Stimulated activated CD8-positive, alpha-beta memory T cell treated with anti-CD3 and anti-CD28 coated beads, Interleukin-12 subunit alpha, Interleukin-12 subunit beta, amount 100 ng/mL, for 24 hours (primary cell): ENCODE data around the gene SEPTIN2.
"Not testable (repeated sequence)": the region's sequence is repeated elsewhere in the genome, so short reads cannot be mapped to it uniquely, and the experiment has no call there.

Experiments
- DNase-seq: peaks from one replicate; pipeline ENCODE4 v3.0.0-alpha.2; 2020; ENCODE audit errors: extremely low read depth

The SEPTIN2 gene

DNA sequence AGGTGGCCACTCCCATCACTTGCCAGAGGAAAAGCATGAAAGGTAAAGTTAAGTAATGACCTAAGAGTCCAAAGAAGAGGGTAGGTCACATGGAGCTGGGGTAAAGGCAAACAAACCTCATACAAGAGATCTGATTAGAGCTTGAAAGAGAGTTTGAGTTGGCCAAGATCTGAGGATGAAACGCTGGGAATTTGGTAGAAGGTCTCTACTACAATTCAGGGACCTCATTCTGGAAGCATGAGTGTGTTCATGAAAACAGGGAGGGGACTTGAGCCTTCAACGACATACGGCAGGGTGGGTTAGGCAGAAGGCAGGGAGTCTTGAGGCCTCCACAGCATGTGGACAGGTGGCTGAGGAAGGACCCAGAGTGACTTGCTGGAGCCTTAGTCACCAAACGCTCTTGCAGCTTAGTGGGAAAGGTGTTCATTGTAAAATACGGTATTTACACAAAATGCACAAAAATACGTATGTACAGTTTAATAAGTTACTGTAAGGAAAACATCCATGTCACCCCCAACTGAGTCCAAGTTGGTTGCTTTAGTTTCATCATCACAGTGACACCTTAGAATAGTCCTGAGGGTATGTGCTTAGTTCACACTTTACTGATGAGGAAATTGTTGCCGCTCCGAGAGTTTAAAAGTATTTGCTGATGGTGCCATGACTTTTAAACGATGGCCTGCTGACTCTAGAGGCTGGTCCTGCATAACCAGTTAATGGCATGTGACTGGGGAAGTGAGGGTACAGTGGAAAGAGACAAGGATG, 35.3 kb downstream of the SEPTIN2 start:
- DNase-seq, result no peak

DNA sequence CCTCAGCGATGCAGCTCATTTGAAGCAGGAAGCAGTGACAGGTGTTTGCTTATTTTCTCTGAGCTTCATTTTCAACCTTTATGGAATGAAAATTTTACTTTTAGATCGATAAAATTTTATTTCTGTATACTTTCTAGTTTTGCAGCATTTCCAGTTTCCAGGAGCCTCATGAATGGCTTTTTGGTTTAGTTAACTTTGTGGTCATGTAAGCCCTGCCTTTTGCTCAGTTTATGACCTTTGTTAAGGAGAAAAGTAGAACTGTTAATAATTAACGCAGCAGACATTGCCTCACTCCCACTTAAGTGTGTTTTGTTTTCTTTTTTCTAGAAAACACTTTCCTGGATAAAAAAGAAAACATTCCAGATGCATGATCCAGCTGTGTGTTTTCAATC, 35.9 kb downstream of the SEPTIN2 start:
- no peak for DNase-seq

DNA sequence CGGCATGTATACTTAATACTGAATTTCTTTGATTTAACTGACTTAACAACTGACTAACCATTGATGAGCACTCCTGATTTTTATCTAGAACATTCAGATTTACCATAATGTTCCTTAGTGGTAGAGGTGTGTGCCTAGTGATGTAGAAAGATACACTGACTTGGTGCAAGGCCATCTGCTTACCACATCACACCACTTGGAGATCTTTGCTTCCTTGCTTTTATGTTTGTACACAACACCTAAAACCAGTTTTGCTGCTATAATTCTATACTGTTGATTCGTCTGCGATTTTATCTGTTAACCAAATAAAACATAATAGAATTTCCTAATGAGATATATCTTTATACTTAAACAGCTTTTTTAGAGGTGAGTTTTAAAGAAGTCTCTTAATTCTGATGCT, 36.5 kb downstream of the SEPTIN2 start:
- no peak for DNase-seq

DNA sequence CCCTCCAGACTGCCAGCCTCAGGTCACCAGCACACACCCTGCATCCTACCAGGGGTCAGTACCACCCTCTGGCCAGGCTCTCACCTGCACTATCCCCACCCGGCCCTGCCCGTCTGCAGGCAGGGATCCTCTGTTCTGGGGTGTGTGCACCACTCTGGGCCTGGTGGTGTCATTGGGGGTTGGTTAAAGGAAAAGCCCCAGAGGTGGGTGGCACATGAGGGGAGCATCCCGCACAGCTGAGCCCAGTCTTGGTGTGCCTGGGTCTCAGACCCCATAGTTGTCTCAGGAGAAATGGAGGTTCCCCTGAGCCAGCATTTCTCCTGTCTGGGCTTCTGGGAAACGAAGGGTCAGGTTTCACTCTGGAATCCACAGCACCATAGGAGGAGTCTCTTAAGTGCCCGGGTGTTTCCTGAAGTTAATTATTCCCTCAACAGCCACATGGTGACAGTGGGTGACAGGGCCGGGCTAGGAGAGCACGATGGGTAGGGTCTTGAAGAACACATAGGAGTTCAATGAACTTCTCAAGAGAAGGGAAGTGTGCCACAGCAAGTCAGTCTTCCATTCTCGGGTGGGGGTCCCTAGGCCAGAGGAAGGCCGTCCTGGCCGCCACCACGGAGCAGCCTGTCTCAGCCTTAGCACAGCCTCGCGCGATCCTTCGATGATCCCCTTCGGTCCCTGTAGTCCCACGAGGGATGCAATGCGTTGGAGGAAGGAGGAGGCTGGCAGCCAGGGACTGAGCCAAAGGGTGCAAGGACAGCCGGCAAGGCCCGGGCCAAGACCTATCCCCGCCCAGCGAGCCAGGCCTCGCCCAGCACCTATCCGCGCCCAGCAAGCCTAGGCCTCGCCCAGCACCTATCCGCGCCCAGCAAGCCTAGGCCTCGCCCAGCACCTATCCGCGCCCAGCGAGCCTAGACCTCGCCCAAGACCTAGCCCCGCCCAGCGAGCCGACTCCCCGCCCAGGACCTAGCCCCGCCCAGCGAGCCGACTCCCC, 39.2 kb downstream of the SEPTIN2 start:
- peak; percentile 33 for DNase-seq

DNA sequence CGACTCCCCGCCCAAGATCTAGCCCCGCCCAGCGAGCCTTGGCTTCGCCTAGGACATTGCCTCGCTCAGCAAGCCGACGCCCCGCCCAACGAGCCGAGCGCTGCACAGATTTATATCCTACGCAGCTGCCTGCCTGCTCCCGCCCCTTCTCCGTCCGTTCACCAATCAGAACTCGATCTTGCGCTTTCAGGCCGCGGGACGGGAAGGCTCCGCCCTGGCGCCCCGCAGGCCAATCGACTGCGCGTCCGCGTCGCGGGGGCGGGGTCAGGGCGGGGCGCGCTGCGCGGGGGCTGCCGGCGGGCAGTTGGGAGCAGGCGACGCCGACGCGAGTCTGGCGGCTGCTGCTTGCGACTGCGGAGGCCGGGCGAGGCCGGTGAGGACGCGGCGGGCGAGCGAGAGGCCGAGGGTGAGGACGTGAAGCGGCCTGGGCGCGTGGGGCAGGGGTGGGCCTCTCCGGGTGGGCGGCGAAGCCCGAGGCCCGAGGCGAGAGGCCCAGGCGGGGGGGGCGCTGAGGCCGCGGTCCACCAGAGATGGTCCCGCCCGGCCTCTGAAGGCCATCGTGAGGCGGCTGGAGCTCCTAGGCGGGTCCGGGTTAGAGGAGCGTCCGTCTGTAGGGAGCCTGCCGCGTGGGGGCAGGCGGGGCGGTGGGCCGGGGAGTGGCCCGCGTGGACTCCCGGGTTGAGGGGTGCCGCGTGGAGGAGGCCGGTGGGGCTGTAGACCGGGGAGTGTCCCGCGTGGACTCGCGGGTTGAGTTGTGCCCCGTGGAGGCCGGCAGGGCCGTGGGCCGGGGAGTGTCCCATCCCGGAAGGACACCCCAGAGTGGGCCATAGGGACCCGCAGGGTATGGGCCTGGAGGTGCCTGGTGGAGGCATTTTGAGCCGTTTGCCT, 40.5 kb downstream of the SEPTIN2 start, which contains the start of gene FARP2:
Gene FARP2, plus strand, starts transcription at position 303 of the 888 bp plus-strand sequence. CDS start 16,823 bp downstream, outside the sequence.
- DNase-seq, result peak; percentile 96

DNA sequence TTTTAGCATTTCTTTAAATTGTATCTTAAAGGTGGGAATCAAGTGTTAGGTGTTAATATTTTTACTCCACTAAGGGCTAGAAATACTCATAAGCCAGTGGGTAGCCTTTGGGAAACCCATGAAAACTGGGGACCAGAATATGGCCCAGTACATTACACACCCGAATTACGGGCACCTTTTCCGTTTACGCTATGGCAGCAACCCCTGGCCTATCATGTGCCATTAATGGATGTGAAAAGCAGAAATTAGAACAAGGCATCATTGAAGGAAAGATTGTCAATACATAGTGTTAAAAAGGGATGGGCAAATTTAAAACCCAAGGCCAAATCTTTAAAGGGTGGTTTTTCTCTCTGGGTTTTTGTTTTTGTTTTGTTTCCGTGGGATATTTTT, 41.1 kb downstream of the SEPTIN2 start:
- no peak for DNase-seq

DNA sequence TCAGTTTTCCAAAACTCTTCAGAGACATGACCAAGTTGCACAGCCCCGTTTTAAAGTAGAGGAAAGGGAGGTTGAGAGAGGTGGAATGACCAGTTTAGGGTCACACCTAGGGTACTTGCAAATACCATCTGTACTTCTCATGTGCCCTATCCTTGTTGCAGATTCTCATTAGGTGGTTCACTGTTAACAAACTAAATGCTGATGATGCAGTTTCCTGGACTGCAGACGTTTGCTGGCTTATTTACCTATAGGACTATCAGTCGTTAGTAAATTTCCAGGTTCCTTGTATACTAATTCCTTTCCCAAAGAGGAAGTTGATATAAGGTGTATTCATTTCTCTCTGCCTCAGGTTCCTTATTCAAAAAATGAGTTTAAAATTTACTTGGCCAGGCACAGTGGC, 41.8 kb downstream of the SEPTIN2 start:
- DNase-seq, result no peak

DNA sequence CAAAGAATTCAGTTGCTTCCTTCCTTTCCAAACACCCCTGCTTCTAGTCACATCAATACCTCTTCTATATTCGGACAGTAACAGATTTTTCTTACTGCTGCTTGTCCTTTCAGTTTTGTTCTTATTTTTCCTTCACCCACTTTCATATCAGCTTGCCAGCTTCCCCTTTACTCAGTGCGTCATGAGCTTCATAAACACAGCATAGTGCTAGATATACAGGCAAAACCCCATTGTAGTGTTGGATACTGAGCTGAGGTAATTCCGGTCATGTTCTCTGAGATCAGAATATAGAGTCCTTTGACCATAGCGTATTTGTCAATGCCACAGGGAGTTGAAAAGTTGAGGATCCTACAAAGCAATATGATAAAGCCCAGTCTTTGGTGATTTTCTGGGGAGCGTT, 42.7 kb downstream of the SEPTIN2 start:
- no peak for DNase-seq

DNA sequence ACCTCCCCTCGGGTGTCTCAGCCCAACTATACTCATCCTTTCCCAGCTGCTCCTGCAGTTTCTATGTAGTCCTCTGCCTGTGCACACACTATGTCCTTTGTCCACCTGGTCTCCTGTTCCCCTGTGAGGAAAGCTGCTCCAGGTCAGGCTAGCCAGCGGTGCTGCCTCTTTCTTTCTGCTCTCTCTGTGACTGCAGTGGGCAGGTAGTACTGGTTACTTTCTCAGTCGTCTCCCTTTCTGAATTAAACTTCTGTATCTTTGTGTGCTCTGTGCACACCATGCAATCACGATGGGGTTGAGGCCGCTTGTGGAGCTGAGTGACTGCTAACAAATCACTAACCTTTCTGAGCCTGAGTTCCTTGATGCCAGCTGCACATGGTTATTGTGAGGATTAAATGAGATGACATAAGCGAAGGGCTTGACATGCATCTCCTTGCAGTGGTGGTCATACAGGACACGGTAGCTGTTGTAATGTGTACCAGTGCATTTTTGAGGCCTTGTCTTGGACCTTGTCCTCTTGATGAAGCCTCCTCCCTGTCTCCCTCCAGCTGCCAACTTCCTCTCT, 43.8 kb downstream of the SEPTIN2 start:
- DNase-seq, result no peak

DNA sequence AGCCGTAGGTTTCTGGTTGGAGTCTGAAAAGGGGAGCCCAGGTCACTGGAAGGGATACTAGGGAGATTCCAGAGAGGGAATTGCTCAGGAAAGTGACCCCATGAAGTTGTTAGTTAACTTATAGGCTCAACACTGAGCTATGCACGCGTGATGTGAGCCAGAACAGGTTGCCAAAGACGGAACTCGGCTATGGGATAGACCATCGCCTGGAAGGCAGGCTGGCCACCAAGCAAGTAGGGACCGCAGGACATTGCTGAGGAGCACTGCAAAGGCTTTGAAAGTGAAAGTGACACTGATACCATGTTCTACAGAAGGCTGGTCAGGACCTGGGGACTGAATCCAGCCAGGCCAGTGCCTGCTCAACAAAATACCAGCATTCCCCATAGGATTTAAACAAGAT, 47.7 kb downstream of the SEPTIN2 start:
- no peak for DNase-seq

DNA sequence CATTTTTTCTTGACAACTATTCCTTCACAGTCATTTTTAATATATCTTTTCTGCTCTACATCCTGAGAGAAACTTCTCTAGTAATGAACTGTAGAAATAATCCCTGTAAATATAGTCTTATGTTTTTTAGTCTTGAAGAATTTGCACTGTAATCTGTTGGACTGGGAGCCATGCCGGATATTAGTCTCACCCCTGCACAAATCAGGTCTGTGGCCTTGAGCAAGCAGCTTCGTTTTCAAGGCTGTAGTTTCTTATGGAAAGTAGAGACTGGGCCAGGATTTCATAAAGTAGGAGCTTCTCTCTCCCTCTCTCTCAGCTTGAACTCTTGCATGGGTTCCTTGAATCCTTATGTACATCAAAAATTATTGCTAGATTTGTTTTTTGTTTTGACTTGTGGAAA, 49.1 kb downstream of the SEPTIN2 start:
- DNase-seq, result no peak

DNA sequence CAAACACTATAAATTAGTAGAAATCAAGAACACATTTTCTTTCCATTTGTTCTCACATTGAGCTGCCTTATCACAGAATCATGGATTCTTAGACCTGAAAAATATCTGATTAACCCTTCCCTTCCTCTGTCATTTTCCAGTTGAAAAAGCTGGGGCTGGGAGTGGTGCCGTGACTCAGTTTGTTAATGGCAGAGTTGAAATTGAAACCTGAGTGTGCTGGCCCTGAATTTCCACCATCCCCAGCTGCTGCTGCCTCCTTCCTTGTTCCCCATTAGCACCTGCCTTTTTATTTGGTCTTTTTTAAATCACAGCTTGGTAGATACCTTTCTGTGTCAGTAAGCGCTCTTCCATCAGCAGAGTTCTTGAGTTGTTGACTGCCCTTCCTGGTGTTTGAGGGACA, 51.0 kb downstream of the SEPTIN2 start:
- DNase-seq, result no peak

DNA sequence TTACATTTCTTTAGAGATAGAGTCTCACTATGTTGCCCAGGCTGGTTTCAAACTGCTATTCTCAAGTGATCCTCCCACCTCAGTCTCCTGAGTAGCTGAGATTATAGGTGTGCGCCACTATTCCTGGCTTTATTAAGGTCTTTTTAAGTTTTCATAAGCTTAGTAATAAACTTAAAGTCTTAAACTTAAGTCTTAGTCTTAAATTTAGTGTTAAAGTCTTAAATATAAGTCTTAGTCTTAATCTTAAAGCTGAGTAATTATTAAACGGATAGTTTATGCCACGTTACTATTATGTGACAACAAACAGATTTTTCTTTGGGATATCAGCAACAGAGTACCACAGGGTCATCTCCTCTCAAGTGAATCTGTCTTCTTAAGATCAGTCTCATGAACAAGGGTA, 52.9 kb downstream of the SEPTIN2 start:
- no peak for DNase-seq

DNA sequence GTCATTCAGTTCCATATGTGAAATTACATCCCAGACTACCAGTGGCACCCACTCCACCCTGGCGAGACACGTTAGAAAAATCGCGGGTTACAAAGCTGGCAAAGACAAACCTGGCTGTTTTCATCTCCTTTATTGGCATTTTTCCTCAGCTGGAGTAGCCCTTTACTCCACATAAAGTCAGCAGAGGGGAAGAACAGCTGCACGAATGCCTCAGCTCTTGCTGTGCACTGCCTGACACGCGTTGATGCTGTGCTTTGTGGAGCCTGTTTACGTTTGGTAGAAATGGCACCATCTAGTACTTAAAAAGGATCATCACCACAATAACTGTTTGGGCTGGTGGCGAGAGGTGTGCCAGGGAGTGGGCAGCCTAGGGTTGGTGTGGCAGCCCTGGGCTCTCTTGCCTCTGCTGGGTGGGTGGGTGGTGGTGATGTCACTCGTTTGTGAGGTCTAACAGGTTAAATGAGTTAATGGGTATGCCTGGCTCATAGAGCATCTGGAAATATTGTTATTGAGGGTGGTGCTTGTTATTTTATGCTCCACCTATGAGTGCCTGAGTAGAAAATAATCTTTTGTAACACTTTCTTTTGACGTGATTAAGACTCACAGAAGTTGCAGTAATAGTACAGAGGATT, 56.8 kb downstream of the SEPTIN2 start:
- no peak for DNase-seq

DNA sequence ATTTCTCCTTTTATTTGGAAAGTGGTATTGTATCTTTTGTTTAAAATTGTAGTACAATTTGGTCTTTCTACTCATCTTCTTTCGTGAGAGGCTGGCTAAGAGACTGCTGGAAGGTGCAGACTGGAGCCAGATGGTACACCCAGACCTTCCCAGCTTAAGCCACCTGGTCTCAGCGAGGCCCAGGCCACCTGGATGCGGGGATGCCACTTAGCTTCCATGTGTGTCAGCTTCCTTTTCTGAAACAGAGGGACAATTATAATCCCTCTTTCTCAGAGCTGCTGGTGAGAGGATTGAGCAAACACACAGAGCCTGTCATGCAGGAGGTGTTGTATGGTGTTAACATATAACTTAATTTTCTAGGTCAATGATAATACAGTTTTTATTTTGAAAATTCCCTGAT, 57.7 kb downstream of the SEPTIN2 start:
- DNase-seq, result no peak

DNA sequence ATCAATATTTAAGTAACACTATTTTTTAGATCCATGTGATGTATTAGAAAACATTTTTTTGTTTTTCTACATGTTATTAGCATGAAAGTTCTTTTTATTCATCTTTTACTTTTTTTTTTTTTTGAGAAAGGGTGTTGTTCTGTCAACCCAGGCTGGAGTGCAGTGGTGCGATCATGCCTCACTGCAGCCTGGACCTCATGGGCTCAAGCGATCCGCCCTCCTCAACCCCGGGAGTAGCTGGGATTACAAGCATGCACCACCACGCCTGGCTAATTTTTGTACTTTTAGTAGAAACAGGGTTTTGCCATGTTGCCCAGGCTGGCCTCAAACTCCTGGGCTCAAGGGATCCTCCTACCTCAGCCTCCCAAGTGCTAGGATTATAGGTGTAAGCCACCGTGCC, 58.2 kb downstream of the SEPTIN2 start:
- not testable (repeated sequence) for DNase-seq

DNA sequence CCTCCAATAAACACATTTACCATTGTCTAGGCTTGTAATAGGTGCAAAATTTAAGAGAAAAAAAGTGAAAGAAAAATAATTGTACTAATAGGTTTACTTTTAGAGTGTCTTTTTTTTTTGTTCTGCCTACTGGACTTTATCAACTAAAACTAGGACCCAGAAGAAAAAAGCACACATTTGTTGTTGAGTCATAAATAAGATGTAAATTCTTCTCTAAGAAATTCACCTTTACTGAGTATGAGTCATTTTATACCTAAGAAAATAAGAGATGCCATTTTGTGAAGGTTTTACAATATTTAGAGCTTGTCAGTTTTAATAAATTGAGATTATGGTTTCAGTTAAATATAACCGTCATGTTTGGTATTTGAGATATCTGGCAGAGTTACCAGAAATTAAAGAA, 59.6 kb downstream of the SEPTIN2 start:
- DNase-seq, result no peak

DNA sequence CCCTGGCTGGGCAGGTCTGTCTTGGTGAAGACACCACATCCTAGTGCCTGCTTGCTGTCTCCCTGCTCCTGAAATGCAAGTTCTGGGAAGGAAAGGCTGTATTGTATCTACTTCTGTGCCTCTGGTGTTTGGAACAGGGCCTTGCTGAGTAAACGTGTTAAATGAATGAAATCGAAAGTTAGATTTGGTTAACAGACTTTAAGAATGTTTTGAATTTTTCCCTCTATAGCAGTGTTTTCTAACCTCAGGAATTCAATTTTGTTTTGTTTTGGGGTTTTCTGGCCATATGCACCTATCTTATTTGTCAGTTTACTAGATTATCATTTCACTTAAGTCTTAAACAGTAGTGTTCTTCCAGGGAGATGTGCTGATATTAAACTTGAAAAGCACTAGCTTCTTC, 61.1 kb downstream of the SEPTIN2 start:
- DNase-seq, result no peak

DNA sequence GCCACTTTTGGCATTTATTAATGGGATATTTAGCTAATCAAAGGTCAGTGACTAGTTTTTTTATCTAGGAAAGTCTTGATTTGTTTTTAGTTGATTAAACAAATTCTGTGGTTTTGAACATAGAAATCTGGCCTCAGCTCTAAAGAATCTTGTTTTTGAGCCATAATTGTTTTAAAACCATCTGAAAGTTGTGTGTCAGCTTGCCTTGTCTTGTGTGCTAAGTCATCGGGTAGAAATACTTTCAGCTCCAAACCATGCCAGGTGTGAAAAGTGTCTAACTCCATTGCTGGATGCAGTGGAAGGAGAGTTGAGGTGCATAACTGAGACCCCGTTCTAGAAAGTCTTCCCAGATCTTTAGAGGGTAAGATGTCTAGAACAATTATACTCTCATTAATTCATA, 63.1 kb downstream of the SEPTIN2 start:
- no peak for DNase-seq

DNA sequence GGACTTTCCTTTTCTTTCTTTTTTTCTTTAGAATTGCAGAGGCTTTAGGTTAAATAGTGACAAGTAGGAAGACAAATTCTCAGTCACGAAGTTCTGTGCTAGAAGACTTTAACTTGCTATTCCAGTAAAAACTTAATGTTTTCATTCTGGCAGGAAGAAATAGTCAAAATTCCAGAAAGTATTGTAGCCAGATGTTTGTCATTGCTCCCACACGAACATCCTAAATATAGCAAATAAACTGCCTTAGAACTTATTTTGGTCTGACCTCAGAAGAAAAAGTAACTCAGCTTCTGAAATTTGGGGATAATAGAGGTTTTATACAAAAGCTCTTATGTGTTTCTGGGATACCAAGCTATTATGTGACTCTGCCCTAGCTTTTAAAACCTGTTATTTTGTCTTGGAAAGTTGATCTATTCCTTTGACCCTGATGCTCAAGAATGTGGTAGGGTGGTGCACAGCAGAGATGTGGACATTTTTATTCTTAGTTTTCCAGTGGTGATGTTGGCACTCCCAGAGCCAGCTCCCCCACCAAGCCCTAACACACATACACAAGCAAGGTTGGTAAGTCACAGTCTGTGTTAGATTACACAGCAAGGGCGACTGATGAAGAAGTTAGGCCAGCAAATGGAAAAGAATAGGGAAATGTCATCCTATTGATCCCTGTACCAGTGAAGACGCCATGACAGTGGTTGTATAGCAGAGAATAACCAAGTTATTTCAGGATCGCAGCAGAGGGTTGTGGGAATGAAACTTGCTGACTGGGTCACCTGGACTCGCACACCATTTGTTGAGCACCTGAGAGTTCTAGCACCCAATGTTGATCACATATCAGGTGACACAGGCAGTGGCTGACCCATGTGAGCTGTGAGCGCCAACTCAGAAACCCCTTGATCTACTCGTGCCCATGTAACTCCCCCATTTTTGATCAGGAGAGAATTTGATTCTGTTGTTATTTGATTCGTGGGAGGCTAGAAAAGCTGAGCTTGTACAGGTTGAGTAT, 64.1 kb downstream of the SEPTIN2 start:
- no peak for DNase-seq
